ENCODE results near the gene OR51T1.

DNA sequence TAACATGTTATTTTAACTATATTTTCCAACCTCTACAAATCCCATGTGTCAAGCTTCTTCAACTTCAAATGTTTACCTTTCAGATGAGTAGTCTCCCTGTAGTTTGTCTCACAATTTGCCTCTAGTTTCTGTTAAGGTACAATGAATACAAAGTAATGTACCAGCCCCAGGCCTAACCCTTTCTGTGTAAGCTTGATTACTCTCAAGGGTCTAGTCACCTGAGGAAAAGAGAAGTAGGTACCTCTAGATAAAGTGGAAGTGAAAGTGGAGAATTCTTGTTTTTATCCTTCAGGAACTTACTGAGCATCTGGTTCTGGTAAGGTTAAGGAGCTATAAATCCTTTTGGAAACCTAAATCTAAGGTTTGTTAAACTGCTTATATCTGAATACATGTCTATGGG is 21.8 kb downstream of the OR51T1 start, which contains the start of gene OR51A7:
- TF ChIP-seq, protein P1, sequence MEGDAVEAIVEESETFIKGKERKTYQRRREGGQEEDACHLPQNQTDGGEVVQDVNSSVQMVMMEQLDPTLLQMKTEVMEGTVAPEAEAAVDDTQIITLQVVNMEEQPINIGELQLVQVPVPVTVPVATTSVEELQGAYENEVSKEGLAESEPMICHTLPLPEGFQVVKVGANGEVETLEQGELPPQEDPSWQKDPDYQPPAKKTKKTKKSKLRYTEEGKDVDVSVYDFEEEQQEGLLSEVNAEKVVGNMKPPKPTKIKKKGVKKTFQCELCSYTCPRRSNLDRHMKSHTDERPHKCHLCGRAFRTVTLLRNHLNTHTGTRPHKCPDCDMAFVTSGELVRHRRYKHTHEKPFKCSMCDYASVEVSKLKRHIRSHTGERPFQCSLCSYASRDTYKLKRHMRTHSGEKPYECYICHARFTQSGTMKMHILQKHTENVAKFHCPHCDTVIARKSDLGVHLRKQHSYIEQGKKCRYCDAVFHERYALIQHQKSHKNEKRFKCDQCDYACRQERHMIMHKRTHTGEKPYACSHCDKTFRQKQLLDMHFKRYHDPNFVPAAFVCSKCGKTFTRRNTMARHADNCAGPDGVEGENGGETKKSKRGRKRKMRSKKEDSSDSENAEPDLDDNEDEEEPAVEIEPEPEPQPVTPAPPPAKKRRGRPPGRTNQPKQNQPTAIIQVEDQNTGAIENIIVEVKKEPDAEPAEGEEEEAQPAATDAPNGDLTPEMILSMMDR (IDR thresholded peaks at IDR 0.05 in 4 of 5, conservative IDR thresholded peaks at IDR 0.05 in 1 of 5), result no peak
- TF ChIP-seq POLR2A (IDR thresholded peaks at IDR 0.05), result no peak

Data from gastrocnemius medialis (tissue), 4 donors.